ES-I3 (cell line): Measurements from ENCODE around the gene AREL1.

ENCODE experiments used
- H3K36me3 ChIP-seq: 2 replicates; pipeline ENCODE4 v1.6.1; 2013; ENCODE audit warnings: mild to moderate bottlenecking, low read length, control low read depth, moderate library complexity; ENCODE audit not compliant: insufficient read depth
- H3K4me1 ChIP-seq: 2 replicates; pipeline ENCODE4 v1.6.1; 2013; ENCODE audit warnings: mild to moderate bottlenecking, control low read depth, low read length; ENCODE audit not compliant: insufficient read depth
- H3K9ac ChIP-seq: 2 replicates; pipeline ENCODE4 v1.6.1; 2013; ENCODE audit warnings: low read depth, mild to moderate bottlenecking, low read length, moderate library complexity
- H3K9me3 ChIP-seq: 2 replicates; pipeline ENCODE4 v1.6.1; 2013; ENCODE audit warnings: mild to moderate bottlenecking, low read length, moderate library complexity; ENCODE audit not compliant: control insufficient read depth, insufficient read depth

Gene AREL1

GRCh38 chr14:74711651-74712050, 1.2 kb downstream of the AREL1 start:
- H3K36me3 ChIP-seq, result peaks cover 7% of the 10 kb centered on the region; the same call in 1 of the 2 replicates
- 0 out of 2 replicates have a peak, but pooled peaks cover 3% of the 10 kb centered on the region for H3K4me1 ChIP-seq
- no peaks in the 10 kb centered on the region for H3K9me3 ChIP-seq
- H3K9ac ChIP-seq, result no peak overlapping the region

GRCh38 chr14:74710480-74710879, 2.4 kb downstream of the AREL1 start:
- 0 out of 2 replicates have a peak, but pooled peaks cover 2% of the 10 kb centered on the region for H3K36me3 ChIP-seq
- no peaks in the 10 kb centered on the region for H3K9me3 ChIP-seq
- no peak overlapping the region for H3K9ac ChIP-seq
- H3K4me1 ChIP-seq, result 0 out of 2 replicates have a peak, but pooled peaks cover 3% of the 10 kb centered on the region

DNA sequence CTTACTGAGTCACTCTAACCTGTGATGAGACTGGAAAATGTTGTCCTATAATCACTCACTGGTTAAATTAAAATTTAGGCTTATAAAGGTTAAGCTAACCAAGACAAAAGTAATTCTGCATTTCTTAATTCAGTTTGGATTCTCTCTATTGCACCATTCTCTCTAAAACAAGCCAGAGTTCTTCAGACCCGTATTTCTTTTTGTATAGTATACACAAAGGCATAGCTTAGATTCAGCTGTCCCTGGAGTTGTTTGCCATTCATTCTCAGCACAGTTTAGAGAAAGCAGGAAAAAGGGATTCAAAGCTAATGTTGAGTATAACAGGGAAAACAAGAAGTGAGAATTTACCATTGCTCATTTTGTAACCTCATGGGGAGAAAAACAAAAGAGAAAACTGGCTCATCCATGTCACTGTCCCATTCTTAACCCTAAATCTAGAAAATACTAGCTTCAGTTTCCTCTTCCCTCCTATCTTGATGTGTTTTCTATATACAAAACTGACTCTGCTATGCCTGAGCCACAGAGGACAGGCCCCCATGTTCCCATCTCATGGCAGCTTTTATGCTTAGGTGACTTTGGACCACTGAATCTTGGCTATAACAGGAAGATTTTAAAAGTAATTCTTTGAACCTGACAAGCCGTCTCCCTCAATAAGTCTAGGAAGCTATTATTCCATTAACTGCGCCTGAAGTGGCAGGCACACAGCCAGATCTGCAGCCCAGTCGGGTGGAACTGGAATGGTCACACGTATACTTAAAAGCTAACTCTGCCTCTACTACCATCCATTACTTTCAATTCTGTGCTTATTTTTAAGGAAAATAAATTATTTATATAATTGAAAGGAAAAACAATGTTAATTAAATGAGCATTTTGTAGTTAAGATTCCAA, 7.0 kb downstream of the AREL1 start:
- no peak overlapping the region for H3K9ac ChIP-seq
- H3K4me1 ChIP-seq, result no peaks in the 10 kb centered on the region
- peaks cover 2% of the 10 kb centered on the region; the same call in 1 of the 2 replicates for H3K36me3 ChIP-seq
- peaks cover 2% of the 10 kb centered on the region; the same call in 1 of the 2 replicates for H3K9me3 ChIP-seq

DNA sequence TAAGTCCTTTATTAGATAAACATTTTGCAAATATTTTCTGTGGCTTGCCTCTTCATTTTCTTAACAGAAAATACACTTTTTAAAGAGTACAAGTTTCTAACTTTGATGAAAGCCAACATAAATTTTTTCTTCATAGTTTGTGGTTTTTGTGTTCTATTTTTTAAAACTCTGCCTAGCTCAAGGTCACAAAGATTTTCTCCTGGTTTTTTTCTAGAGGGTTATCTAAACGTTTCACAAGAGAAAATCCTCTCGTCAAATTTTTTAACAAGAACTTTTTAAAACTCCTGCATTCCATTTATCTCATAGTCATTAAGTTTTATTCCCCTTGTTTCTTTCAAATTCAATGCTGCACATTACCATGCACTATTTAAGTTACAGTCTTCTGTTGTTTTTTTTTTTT, 8.2 kb downstream of the AREL1 start:
- Histone ChIP-seq H3K9me3 (peaks cover 2% of the 10 kb centered on the region; the same call in 1 of the 2 replicates), H3K36me3 (peaks cover 5% of the 10 kb centered on the region; the same call in 1 of the 2 replicates), H3K4me1 (no peaks in the 10 kb centered on the region), H3K9ac (no peak overlapping the region)

DNA sequence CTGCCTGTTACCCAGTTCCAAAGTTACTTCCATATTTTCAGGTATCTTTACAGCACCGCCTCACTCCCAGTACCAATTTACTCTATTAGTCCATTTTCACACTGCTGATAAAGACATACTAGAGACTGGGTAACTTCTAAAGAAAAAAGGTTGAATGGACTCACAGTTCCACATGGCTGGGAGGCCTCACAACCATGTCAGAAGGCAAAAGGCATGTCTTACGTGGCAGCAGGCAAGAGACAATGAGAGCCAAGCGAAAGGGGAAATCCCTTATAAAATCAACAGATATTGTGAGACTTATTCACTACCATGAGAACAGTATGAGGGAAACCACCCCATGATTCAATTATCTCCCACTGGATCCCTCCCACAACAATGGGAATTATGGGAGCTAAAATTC, 9.8 kb downstream of the AREL1 start:
- H3K9ac ChIP-seq, result no peak overlapping the region
- peaks cover 5% of the 10 kb centered on the region; the same call in 1 of the 2 replicates for H3K36me3 ChIP-seq
- H3K9me3 ChIP-seq, result peaks cover 2% of the 10 kb centered on the region; the same call in 1 of the 2 replicates
- H3K4me1 ChIP-seq, result no peaks in the 10 kb centered on the region

DNA sequence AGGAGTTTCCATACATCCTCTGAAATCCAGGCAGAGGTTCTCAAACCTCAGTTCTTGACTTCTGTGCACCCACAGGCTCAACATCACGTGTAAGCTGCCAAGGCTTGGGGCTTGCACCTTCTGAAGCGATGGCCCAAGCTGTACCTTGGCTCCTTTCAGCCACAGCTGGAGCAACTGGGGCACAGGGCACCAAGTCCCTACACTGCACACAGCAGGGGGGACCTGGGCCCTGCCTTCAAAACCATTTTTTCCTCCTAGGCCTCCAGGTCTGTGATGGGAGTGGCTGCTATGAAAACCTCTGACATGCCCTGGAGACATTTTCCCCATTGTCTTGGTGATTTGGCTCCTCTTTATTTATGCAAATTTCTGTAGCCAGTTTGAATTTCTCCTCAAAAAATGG, 10.6 kb downstream of the AREL1 start:
- Histone ChIP-seq H3K9me3 (peaks cover 2% of the 10 kb centered on the region; the same call in 1 of the 2 replicates), H3K36me3 (peaks cover 11% of the 10 kb centered on the region; the same call in 1 of the 2 replicates), H3K9ac (no peak overlapping the region), H3K4me1 (no peaks in the 10 kb centered on the region)

DNA sequence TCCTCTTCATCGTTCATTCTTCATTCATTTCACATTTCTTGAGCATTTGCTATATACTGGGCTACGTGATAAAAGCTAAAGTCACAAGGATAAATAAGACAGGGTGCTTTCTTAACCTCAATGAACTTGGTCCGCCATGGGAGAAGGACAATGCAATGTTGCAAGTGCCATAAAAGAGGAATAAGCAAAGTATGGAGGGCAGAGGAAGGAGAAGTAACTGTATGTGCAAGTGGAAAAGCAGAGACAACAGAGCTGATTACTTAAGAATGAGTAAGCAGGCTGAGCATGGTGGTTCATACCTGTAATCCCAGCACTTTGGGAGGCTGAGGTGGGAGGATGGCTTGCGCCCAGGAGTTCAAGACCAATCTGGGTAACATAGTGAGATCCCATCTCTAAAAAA, 14.4 kb downstream of the AREL1 start:
- 0 out of 2 replicates have a peak, but pooled peaks cover 2% of the 10 kb centered on the region for H3K9me3 ChIP-seq
- H3K4me1 ChIP-seq, result no peaks in the 10 kb centered on the region
- peaks cover 11% of the 10 kb centered on the region; the same call in 1 of the 2 replicates for H3K36me3 ChIP-seq
- H3K9ac ChIP-seq, result no peak overlapping the region

GRCh38 chr14:74697976-74698375, 14.9 kb downstream of the AREL1 start:
- Histone ChIP-seq H3K4me1 (no peaks in the 10 kb centered on the region), H3K36me3 (peaks cover 11% of the 10 kb centered on the region; the same call in 1 of the 2 replicates), H3K9ac (no peak overlapping the region), H3K9me3 (no peaks in the 10 kb centered on the region)

DNA sequence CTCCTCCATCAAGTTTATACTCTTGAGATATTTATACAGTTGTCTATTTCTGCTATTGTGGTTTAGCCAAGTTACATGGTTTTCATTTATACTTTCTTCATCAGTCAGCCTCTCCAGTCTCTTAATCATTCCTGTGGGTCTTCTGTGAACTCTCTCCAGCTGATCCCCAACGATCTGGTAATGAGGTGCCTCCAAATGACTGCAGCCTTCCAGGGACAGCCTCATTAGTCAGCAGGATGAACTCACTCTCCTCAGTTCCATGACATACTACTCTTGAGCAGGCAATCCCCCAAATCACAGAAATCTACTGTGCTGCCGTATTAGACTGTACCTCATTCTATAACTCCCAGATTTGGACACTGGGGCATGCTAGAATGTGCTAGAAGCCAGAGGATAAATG, 15.3 kb downstream of the AREL1 start:
- no peaks in the 10 kb centered on the region for H3K9me3 ChIP-seq
- no peak overlapping the region for H3K9ac ChIP-seq
- H3K36me3 ChIP-seq, result peaks cover 11% of the 10 kb centered on the region; the same call in 1 of the 2 replicates
- H3K4me1 ChIP-seq, result no peaks in the 10 kb centered on the region

- no peak overlapping the region for H3K9ac ChIP-seq
- no peaks in the 10 kb centered on the region for H3K4me1 ChIP-seq
- H3K36me3 ChIP-seq, result peaks cover 11% of the 10 kb centered on the region; the same call in 1 of the 2 replicates
- no peaks in the 10 kb centered on the region for H3K9me3 ChIP-seq
Measured at GRCh38 chr14:74697011-74697410, 15.9 kb downstream of the AREL1 start.

DNA sequence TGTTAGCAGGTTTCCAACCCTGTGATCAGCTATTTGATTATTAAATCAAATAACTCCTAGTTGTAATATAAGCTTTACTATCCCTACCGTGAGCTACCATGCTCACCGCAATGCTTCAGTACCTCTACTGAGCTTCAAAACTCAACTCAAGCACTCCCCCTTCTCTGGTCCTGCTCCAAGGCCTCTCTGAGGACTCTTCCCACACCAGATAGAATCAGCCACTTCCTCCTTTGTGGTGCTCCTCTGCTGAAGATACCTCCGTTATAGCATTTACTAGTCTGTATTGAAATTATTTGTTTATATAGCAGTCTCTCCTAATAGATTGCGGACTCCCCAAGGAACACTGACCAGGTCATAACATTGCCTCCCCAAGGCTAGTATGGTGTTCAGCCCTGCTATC, 17.5 kb downstream of the AREL1 start:
- H3K9me3 ChIP-seq, result no peaks in the 10 kb centered on the region
- H3K36me3 ChIP-seq, result peaks cover 6% of the 10 kb centered on the region; the same call in 1 of the 2 replicates
- no peak overlapping the region for H3K9ac ChIP-seq
- H3K4me1 ChIP-seq, result no peaks in the 10 kb centered on the region

GRCh38 chr14:74693191-74693590, 19.7 kb downstream of the AREL1 start:
- H3K4me1 ChIP-seq, result no peaks in the 10 kb centered on the region
- peaks cover 6% of the 10 kb centered on the region; the same call in 1 of the 2 replicates for H3K36me3 ChIP-seq
- H3K9ac ChIP-seq, result no peak overlapping the region
- no peaks in the 10 kb centered on the region for H3K9me3 ChIP-seq

GRCh38 chr14:74691456-74691855, 21.4 kb downstream of the AREL1 start:
- no peak overlapping the region for H3K9ac ChIP-seq
- H3K9me3 ChIP-seq, result no peaks in the 10 kb centered on the region
- no peaks in the 10 kb centered on the region; the same call in 1 of the 2 replicates for H3K36me3 ChIP-seq
- no peaks in the 10 kb centered on the region for H3K4me1 ChIP-seq

DNA sequence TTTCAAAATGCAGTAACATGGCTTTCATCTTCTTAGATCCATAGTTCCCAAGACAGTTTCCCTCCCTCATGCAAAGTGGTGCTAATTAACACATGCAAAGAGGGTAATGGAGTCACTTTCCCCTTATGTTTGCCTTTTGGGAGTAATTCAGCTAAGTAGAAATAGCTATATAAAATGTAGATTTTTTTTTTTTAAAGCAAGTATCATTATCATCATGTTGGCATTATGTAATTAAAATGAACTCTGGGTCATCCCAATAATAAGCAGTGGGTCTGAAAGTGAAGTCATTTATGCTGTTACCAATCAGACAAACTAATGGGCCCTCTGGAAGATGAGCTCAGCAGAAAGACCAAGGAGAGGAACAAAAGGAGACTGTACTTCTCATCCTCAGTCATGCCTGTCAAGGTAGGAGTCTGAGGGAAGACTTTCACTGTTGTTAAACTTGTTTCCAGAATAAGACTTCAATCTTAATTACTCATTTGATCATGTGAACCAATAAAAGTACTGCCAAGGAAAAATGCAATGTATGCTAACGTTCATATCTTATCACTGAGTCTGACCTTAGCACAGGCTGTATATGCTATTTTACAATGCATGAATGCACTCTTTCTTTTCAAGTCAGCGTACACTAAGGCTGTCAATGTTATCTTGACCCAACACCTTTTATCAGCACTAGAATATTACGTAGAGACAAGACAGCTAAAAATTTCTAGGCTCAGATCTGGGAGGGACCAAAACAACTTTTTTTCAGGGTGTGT, 26.8 kb downstream of the AREL1 start:
- H3K9me3 ChIP-seq, result no peaks in the 10 kb centered on the region
- peaks cover 4% of the 10 kb centered on the region; the same call in 1 of the 2 replicates for H3K4me1 ChIP-seq
- H3K9ac ChIP-seq, result no peak overlapping the region
- peaks cover 10% of the 10 kb centered on the region; the same call in 1 of the 2 replicates for H3K36me3 ChIP-seq
